Ovary (tissue), 3 donors: Measurements from ENCODE around the gene IRAK1.

Experiments
- EP300 ChIP-seq: sonication (generic); formaldehyde crosslinking; IDR thresholded peaks from one replicate; pipeline ENCODE4 v1.6.1; 2017; ENCODE audit warnings: antibody characterized with exemption
- POLR2A ChIP-seq: fragments of 450-650 bp; IDR thresholded peaks from one replicate; pipeline ENCODE4 v1.6.1; 2017; ENCODE audit warnings: antibody characterized with exemption, mild to moderate bottlenecking, moderate library complexity
- TF ChIP-seq, protein P1 (sequence below), 3 donors: fragments of 450-650 bp in 2 of 3; fragments of 200-600 bp in 1 of 3; IDR thresholded peaks; one replicate each; pipeline versions ENCODE4 v1.5.1 to v1.8.0; 2016 to 2022; ENCODE audit warnings: antibody characterized with exemption in 3 of 3, mild to moderate bottlenecking in 1 of 3
- donor health status: DM: no; HTN: no; CAD: no.

DNA sequence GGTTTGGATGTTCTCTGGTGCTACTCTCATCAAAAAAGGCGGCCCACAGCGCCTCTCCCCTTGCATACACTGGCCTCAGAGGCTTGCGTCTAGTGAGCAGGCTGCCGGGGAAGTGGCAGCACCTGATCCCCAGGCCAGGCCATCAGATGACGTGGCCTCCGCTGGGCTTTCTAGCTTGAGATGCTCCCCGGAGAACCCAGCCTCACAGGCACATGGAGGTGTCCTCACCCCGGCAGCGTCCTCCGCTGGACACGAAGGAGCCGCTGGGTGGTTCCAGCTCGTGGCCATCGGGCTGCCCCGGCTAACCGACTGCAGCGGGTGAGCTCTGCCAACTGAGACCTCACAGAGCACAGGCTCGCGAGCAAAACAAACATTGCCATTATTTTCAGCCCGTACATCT lies 12.8 kb downstream of the IRAK1 start:
- TF ChIP-seq, protein P1, sequence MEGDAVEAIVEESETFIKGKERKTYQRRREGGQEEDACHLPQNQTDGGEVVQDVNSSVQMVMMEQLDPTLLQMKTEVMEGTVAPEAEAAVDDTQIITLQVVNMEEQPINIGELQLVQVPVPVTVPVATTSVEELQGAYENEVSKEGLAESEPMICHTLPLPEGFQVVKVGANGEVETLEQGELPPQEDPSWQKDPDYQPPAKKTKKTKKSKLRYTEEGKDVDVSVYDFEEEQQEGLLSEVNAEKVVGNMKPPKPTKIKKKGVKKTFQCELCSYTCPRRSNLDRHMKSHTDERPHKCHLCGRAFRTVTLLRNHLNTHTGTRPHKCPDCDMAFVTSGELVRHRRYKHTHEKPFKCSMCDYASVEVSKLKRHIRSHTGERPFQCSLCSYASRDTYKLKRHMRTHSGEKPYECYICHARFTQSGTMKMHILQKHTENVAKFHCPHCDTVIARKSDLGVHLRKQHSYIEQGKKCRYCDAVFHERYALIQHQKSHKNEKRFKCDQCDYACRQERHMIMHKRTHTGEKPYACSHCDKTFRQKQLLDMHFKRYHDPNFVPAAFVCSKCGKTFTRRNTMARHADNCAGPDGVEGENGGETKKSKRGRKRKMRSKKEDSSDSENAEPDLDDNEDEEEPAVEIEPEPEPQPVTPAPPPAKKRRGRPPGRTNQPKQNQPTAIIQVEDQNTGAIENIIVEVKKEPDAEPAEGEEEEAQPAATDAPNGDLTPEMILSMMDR (IDR thresholded peaks at IDR 0.05) = no peak
- no peak for TF ChIP-seq POLR2A
- TF ChIP-seq EP300 = no peak
